Esophagus muscularis mucosa (tissue), 4 donors: ENCODE results near the gene PTGER3. TPM values are rescaled to one million over a fixed set of nuclear protein-coding genes. Genes with fewer than 3 reads are reported as not detected.
A peak's percentile ranks its signal among the peaks of the same experiment; 100 is the strongest.

Source experiments
- DNase-seq: peaks from one replicate; pipeline ENCODE4 v3.0.0-alpha.2; 2017; ENCODE audit errors: extremely low spot score
- H3K27ac ChIP-seq, 4 donors: fragments of 200-600 bp; sonication (generic); replicated peaks in 1 of 4; 1 replicate in 3 of 4; 2 replicates in 1 of 4; pipeline ENCODE4 v1.5.1; 2016 to 2019; ENCODE audit warnings: mild to moderate bottlenecking in 1 of 4
- H3K27me3 ChIP-seq, 4 donors: fragments of 200-600 bp; sonication (generic); one replicate each; pipeline versions ENCODE4 v1.5.1 to v1.6.0; 2016 to 2019
- H3K36me3 ChIP-seq, 4 donors: fragments of 200-600 bp; sonication (generic); one replicate each; pipeline ENCODE4 v1.5.1; 2016 to 2019
- H3K4me1 ChIP-seq, 4 donors: fragments of 200-600 bp; sonication (generic); one replicate each; pipeline ENCODE4 v1.5.1; 2016 to 2019
- H3K4me3 ChIP-seq, 4 donors: fragments of 200-600 bp; sonication (generic); 1 replicate in 2 of 4; 2 replicates in 2 of 4; pipeline ENCODE4 v1.5.1; 2016 to 2019; ENCODE audit warnings: mild to moderate bottlenecking in 4 of 4, moderate library complexity in 1 of 4
- H3K9me3 ChIP-seq, 4 donors: fragments of 200-600 bp; sonication (generic); 1 replicate in 3 of 4; 2 replicates in 1 of 4; pipeline ENCODE4 v1.5.1; 2016 to 2019
- EP300 ChIP-seq: sonication (generic); formaldehyde crosslinking; IDR thresholded peaks from one replicate; pipeline ENCODE4 v1.6.1; 2017; ENCODE audit warnings: antibody characterized with exemption
- POLR2A ChIP-seq: fragments of 450-650 bp; IDR thresholded peaks from one replicate; pipeline ENCODE4 v1.6.1; 2017; ENCODE audit warnings: antibody characterized with exemption, moderate library complexity, mild to moderate bottlenecking, low read depth
- POLR2AphosphoS5 ChIP-seq, 2 donors: sonication (generic); formaldehyde crosslinking; IDR thresholded peaks; one replicate each; pipeline ENCODE4 v1.6.1; 2017; ENCODE audit warnings: antibody characterized with exemption in 2 of 2
- WGBS: methylation state at CpG from one replicate; pipeline ENCODE4 v1.1.5; 2018; 5-methylcytosine and 5-hydroxymethylcytosine counted together
- intact Hi-C: fragments of 100-400 bp; cut with DNase I; formaldehyde crosslinking; loops from one replicate; pipeline ENCODE4 v1.15.1; 2023
- total RNA-seq, 4 donors: library from RNA; depleted of rRNA; stranded (reverse); fragments of >200 nt; gene quantifications; one replicate each; pipeline versions ENCODE4 v1.1.0 to v1.2.1, GENCODE V29; 2016
- TF ChIP-seq, protein P1 (sequence below), 3 experiments: fragments of 200-600 bp in 2 of 3; fragments of 450-650 bp in 1 of 3; sonication (generic) in 2 of 3; IDR thresholded peaks; one replicate each; pipeline ENCODE4 v1.5.1; 2017 to 2019; ENCODE audit warnings: antibody characterized with exemption in 3 of 3, mild to moderate bottlenecking in 2 of 3, moderate library complexity in 1 of 3

Gene PTGER3
- total RNA-seq, 4 donors from 2014 or later, result 5.4 to 34.8 (median 19.2) TPM

DNA sequence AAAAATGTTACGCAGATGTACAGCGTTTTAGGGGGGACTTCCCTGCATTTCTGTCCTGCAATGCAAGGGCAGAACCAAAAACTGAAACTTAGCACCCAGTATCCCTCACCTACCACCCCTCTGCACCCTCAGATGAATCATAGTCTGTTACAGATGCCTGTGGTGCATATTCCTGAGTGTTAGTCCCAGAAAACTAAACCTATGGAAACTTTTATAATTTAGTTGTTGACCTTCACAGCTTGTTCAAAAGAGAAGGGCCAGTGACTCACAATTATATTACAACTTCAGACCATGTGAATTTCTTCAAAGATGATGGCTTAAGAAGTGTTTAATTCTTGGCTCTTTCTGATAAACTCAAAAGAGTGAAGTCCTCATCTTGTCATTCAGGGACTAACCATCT, 5.8 kb downstream of the PTGER3 start:
- 57% methylated on average over 2 of the region's 2 CpGs for whole genome bisulfite sequencing
- intact Hi-C loops, result no loop called here
- TF ChIP-seq POLR2A, result no peak
- TF ChIP-seq EP300, result no peak
- TF ChIP-seq, protein P1, sequence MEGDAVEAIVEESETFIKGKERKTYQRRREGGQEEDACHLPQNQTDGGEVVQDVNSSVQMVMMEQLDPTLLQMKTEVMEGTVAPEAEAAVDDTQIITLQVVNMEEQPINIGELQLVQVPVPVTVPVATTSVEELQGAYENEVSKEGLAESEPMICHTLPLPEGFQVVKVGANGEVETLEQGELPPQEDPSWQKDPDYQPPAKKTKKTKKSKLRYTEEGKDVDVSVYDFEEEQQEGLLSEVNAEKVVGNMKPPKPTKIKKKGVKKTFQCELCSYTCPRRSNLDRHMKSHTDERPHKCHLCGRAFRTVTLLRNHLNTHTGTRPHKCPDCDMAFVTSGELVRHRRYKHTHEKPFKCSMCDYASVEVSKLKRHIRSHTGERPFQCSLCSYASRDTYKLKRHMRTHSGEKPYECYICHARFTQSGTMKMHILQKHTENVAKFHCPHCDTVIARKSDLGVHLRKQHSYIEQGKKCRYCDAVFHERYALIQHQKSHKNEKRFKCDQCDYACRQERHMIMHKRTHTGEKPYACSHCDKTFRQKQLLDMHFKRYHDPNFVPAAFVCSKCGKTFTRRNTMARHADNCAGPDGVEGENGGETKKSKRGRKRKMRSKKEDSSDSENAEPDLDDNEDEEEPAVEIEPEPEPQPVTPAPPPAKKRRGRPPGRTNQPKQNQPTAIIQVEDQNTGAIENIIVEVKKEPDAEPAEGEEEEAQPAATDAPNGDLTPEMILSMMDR (IDR thresholded peaks at IDR 0.05), result no peak
- TF ChIP-seq POLR2AphosphoS5 (IDR thresholded peaks at IDR 0.05), result no peak

DNA sequence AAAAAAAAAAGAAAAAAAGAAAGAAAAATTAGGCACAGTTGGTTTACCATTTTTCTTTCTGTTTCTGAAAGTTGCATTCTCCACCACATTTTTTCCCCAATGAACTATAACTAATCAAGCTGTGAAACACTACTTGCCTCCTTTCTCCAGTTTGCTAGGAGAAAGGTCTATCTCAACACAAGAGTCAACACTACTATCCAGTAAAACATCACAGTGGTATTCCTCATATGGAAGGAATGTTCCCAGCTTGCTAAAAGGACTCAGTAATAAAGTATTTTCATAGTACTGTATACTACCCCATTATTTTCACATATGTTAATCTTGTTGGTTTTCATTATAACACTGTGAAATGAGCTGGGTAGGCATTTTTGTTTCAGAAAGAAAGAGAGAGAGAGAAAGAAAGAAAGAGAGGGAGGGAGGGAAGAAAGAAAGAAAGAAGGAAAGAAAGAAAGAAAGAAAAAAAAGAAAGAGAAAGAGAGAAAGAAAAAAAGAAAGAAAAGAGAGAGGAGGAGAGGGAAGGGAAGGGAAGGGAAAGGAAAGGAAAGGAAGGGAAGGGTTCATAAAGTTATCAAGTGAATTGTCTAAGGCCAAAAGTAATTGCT, 7.9 kb downstream of the PTGER3 start:
- TF ChIP-seq, protein P1 (IDR thresholded peaks at IDR 0.05), result no peak
- TF ChIP-seq EP300 (no peak), POLR2AphosphoS5 (IDR thresholded peaks at IDR 0.05) (no peak), POLR2A (no peak)
- Histone ChIP-seq H3K9me3 (no peaks in the 10 kb centered on the region), H3K36me3 (no peaks in the 10 kb centered on the region), H3K27me3 (no peaks in the 10 kb centered on the region), H3K27ac (no peak overlapping the region), H3K4me1 (peaks cover 0 to 9% (median 8%) of the 10 kb centered on the region in 4 donors), H3K4me3 (no peak overlapping the region)
- intact Hi-C loops, result no loop called here
- DNase-seq, result no peak

More for the DNA sequence above, 5.8 kb downstream of the PTGER3 start:
- no peak for DNase-seq
- peaks cover 3 to 12% (median 6%) of the 10 kb centered on the region in 4 donors for H3K27me3 ChIP-seq
- H3K4me3 ChIP-seq, result no peak overlapping the region
- no peaks in the 10 kb centered on the region for H3K36me3 ChIP-seq
- H3K27ac ChIP-seq, result peak overlapping the region in 1 of 4 donors; percentile 5
- peaks cover 4 to 16% (median 13%) of the 10 kb centered on the region in 4 donors for H3K4me1 ChIP-seq
- H3K9me3 ChIP-seq, result no peaks in the 10 kb centered on the region

DNA sequence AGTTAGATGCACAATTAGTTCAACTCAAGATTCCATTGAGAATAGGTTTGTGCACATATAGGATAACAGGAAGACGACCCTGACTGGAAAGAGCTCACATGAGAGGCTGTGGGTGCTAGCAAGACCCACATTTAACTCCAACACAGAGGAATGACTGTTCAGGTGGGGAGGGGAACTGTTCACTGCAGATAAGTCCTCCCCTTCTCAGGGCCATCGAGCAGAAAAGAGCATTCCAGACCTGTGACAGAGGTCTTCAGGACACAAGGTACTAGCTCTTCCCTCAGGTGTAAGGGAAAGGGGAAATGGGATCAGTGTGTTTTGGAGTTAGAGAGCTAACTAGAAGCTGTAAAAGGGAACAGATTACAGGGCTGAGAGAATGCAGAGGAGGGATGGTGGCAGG, 8.7 kb downstream of the PTGER3 start:
- H3K4me3 ChIP-seq, result no peak overlapping the region
- H3K9me3 ChIP-seq, result no peaks in the 10 kb centered on the region
- intact Hi-C loops, result no loop called here
- H3K4me1 ChIP-seq, result peaks cover 0 to 9% (median 8%) of the 10 kb centered on the region in 4 donors
- no peaks in the 10 kb centered on the region for H3K36me3 ChIP-seq
- WGBS, result 64% methylated on average over 2 of the region's 2 CpGs
- H3K27ac ChIP-seq, result no peak overlapping the region
- H3K27me3 ChIP-seq, result no peaks in the 10 kb centered on the region
- TF ChIP-seq POLR2A, result no peak
- TF ChIP-seq, protein P1 (IDR thresholded peaks at IDR 0.05), result no peak
- TF ChIP-seq EP300, result no peak
- no peak for TF ChIP-seq POLR2AphosphoS5 (IDR thresholded peaks at IDR 0.05)
- no peak for DNase-seq

- Histone ChIP-seq H3K9me3 (no peaks in the 10 kb centered on the region), H3K27me3 (no peaks in the 10 kb centered on the region), H3K4me1 (peaks cover 0 to 9% (median under 1%) of the 10 kb centered on the region in 4 donors), H3K36me3 (no peaks in the 10 kb centered on the region), H3K4me3 (no peak overlapping the region), H3K27ac (no peak overlapping the region)
- TF ChIP-seq, protein P1 (IDR thresholded peaks at IDR 0.05), result no peak
- DNase-seq, result no peak
- WGBS, result 75% methylated on average over 2 of the region's 2 CpGs
- intact Hi-C loops, result no loop called here
These were observed 9.6 kb downstream of the PTGER3 start for GRCh38 chr1:71037829-71038620.
